Stimulated activated CD4-positive, alpha-beta T cell treated with anti-CD3 and anti-CD28 coated beads, Interleukin-1b, Interleukin-23, amount 100 ng/mL, for 4 hours (primary cell): ENCODE data around the gene ATG14.
"Not testable (repeated sequence)": the region's sequence is repeated elsewhere in the genome, so short reads cannot be mapped to it uniquely, and the experiment has no call there.

Experiments
- DNase-seq, 2 donors: peaks; one replicate each; pipeline ENCODE4 v3.0.0-alpha.2; 2020; ENCODE audit warnings: low read depth in 2 of 2

Gene ATG14

GRCh38 chr14:55386037-55386808, 25.4 kb downstream of the ATG14 start:
- no peak for DNase-seq

GRCh38 chr14:55384536-55384935, 27.1 kb downstream of the ATG14 start:
- no peak for DNase-seq

DNA sequence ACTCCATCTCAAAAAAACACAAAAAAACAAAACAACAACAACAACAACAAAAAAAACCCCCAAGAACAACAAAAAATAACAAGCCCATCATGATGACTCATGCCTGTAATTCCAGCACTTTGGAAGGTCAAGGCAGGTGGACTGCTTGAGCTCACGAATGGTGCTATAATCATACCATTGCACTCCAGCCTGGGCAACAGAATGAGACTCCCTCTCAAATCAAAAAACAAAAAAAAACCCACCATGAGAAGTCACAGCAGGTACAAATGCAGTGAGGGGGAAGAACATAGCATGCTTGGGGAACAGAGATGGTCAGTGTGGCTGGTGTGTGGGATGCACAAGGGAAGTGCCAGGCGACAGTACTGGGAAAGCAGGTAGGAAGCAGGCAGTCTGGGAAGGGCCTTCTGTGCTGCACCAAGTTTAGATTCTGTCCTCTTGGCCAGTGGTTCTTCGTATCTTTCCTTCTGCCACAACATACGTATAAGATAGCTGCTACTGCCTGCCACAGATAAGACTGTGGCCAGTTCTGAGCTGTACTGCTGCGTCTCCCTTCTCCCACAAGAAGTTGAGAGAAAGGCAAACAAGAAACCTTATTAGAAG, 28.0 kb downstream of the ATG14 start:
- DNase-seq: no peak

- DNase-seq: not testable (repeated sequence)
Measured at GRCh38 chr14:55383056-55383466, 28.6 kb downstream of the ATG14 start.

- DNase-seq: no peak
Measured at GRCh38 chr14:55382483-55382882, 29.1 kb downstream of the ATG14 start.

DNA sequence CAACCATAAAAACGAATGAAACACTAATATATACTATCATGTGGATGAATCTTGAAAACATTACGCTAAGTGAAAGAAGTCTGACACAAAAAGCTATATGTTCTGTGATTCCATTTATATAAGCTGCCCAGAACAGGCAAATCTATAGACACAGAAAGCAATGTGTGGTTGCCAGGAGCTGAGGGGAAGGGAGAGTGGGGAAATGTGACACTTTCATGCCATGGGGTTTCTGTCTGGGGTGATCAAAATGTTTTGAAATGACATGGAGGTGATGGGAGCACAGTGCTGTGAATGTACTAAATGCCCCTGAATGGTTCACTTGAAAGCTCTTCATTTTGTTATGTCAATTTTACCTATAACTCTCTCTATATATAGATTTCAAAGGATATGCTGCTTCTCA, 30.1 kb downstream of the ATG14 start:
- no peak for DNase-seq

GRCh38 chr14:55381040-55381439, 30.6 kb downstream of the ATG14 start:
- DNase-seq: no peak

DNA sequence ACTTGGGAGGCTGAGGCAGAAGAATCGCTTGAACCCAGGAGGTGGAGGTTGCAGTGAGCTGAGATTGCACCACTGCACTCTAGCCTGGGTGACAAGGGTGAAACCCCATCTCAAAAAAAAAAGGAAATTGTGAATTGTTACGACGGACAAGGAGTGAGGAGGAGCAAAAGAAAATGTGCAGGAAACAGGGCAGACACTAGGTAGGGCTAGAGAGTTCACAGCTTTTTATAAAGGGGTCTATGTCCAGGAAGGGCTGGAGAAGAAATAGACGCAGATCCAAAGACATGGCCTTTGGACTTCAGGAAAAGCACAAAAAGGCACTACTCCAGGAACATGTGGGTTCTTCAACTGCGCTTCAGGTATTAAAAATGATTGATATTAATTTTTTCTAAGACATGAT, 34.4 kb downstream of the ATG14 start:
- no peak for DNase-seq

DNA sequence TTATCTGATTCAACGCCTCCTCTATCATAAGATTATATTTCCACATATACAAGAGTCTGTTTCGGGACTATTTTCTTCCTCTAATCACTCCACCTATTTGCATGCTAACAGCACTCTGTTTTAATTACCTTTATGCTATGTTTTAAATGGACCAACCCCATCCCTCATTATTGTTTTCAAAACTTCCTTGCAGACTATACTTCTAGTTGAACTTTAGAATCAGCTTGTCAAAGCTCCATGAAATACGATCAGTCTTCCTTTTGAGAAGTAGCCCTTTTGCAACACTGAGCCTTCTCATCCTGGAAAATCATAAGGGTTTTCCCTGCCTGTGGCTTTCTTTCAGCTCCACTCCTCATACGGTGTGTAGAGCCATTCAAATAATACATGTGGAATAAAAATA, 36.9 kb downstream of the ATG14 start:
- DNase-seq: no peak

DNA sequence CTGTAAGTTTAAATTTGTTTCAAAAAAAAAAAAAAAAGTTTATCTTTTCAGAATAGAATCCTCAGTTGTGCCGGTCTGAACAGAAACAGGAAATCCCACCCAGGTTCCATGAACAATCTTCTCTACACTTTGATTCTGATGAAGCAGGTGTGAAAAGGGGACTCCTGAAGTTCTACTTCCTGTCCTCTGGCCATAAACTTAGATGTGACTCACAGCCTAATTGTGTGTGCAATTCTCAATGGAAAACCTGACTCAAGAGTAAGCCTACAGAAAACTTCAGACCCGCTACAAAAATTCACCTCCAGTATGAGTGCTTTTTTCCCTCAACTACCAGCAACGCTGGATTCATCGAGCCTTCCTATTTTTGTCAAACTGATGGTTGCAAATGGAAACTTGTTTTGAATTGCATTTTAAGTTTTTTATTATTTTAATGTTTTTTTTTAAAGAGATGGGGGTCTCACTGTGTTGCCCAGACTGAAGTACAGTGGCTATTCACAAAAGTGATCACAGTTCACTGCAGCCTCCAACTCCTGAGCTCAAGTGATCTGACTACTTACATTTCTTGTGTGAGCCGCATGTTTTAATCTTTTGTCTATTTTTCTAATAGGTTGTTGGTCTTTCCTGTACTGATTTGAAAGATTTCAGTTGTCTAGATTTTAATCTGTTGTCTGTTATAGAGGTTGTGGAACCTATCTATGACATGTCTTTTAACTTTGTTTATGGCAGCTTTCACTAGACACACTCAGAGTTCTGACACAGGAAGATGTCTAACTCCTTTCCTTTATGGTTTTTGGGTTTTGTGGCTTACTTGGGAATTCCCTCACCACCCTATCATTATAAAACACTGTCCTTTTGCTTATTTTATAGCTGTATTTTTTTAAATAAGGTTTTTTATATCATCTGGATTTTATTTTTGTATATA, 37.6 kb downstream of the ATG14 start:
- DNase-seq: peak in 1 of 2 donors; percentile 36

DNA sequence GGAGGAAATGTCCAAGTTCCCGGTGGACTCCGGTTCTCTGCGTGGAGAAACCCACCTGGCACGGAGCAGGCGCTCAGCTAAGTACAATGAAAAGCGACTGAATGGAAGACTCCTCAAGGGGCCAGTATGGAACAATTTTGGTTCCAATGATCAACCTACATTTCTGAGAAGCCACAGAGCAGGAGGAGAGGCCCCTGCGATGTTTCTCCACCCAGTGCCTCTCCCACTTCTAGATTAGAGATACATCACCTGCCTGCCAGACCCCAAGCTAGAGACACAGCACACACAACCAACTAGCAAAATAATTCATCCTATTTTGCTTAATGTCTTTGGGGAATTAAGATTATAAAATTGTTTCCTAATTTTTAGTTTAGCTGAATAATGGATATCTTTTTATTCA, 38.8 kb downstream of the ATG14 start:
- DNase-seq: no peak

- DNase-seq: no peak
Measured at GRCh38 chr14:55372423-55372822, 39.2 kb downstream of the ATG14 start.

DNA sequence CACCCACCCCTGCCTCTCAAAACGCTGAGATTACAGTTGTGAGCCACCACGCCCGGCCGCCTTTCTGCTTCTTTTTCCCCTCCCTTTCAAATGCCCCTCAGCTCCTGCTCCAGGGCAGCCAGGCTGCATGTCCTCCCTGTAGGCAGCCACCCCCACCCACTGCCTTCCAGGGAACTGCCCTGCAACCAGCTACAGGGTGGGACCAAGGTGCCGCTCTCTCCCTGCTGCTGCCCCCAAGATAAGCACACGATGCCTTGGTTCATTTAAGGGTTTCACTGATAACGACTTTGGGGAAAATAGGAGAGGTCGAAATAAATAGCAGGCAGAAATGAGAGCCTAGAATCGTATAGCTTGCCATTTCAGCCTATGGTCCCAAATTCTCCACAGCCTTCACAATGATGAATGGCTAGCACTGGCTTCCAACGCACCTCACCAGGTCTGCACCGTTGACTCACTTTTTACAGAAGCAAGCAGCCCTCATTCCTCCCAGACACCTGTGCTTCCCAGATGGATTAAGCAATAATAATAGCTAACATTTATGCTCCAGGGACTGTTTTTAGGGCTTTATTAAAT, 40.7 kb downstream of the ATG14 start:
- DNase-seq: no peak

DNA sequence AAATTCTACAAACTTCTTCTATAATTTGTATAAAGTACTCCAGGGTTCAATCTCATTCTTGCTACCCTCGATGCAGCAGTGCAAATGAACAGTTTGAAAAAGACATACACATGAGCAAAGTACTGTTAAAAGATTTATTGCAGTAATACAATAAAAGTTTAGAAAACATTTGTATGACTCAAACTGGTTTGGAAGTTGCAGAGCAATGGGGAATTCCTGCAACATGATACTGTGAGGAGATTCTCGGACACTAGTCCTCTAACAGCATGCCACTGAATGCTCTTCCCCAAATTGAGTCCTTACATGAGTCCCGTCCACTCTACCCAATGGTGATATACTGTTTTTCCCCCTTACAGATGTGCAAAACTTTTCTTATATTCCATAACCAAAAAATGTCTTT, 45.4 kb downstream of the ATG14 start:
- no peak for DNase-seq

DNA sequence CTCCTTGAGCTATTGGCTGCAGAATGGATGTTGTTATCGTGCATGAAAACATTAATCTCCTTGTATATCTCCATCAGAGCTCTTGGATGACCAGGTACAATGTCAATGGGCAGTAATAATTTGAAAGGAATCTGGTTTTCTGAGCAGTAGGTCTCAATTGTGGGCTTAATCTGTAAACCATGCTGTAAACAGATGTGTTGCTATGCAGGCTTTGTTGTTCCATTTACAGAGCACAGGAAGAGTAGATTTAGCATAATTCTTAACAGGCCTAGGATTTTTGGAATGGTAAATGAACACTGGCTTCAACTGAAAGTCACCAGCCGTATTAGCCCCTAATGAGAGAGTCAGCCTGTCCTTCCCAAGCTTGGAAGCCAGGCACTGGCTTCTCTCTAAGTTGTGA, 50.4 kb downstream of the ATG14 start:
- DNase-seq: no peak

- no peak for DNase-seq
Measured at GRCh38 chr14:55359307-55359706, 52.3 kb downstream of the ATG14 start.

- DNase-seq: no peak
Measured at GRCh38 chr14:55356913-55357312, 54.7 kb downstream of the ATG14 start.

DNA sequence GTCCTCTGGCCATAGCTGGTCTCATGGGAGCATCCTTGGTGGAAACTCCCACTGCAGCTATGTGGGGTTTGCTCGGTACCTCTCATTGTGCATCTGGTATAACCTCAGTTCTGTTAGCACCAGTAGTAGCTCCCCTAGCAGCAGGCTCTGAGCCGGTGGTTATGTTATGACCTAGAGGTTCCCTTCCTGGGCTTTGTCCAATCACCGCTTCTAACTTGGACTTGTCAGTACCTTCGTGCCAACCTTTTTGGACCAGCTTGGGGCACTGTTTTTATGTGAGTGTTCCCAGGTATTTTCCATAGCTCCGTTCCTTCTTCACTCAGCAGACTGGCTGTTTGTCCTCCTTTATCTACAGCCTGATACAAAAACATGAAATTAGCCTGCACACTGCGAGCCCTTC, 55.7 kb downstream of the ATG14 start:
- DNase-seq: no peak

- peak; percentile 30 to 52 for DNase-seq
Measured at GRCh38 chr14:55354500-55354899, 57.1 kb downstream of the ATG14 start.

DNA sequence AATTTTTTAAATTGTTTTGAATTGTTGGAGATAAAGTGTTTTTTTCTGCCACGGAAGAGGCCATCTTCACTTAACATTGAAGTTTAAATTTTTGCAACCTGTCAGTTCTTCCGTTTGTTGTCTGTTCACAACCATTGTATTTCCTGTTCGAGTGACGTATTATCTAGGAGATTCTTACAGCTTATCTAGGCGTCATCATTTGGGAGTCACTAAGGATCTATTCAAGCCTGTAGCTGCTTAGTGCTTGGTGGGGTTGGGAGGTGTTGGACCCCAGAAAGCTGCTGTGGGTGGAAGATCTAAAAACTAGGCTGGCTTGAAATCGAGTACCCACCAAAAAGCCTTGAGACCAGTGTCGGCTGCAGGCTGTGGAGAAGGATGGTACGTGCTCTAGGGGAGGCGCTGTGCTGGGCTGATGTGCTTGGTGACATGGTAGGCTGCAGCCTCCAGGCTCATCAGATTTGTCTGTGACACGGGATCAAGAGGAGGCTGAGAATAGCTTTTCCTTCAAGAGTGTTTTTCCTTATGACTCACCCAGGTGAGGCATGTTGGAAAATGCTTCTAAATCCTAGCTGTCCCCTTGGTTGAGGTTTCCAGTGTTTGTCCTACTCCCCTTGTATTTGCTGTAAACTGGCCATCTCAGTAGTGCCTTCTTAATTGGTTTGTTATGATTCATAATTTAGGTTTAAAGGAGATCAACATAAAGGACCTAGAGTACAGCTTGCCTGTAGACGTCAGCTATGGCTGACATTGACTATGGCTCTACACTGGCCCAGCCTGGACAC, 57.8 kb downstream of the ATG14 start:
- DNase-seq: no peak

- no peak for DNase-seq
Measured at GRCh38 chr14:55352201-55352600, 59.4 kb downstream of the ATG14 start.
